ENCODE measurements around the gene ZBTB1.

DNA sequence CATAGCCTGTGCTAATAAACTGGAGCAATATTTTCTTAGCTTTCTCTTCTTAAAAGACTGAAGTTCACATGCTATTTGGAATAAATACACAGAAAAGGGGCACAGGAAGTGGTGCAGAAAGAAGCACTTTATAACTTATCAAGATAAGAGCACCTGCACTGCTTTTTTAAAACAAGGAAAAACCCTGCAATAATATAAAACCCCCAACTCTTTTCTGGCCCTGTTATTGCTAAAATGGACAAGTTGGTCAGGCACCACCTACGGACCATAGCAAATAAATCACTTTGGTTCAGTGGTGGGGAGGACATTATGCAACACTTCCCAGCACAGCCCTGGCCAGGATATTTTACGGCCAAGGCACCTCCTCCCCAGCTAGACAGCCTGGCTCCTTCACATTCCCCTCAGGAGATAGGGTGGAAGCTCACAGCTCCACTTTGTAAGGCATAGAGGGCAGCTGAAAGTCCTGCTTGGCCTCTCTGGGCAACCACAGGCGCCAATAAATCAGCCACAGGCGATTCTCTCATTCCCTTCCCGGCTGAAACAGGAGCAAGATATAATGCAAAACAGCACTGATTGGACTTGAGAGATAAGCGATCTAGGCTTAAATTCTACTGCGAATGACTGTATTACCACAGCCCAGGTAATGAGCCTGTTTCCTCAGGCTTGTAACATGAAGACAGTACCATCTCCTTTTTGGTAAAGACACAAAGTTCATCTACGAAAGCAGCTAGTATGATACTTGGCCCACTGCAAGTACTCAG is 3.0 kb upstream of the ZBTB1 start:
- TF ChIP-seq, protein P1, sequence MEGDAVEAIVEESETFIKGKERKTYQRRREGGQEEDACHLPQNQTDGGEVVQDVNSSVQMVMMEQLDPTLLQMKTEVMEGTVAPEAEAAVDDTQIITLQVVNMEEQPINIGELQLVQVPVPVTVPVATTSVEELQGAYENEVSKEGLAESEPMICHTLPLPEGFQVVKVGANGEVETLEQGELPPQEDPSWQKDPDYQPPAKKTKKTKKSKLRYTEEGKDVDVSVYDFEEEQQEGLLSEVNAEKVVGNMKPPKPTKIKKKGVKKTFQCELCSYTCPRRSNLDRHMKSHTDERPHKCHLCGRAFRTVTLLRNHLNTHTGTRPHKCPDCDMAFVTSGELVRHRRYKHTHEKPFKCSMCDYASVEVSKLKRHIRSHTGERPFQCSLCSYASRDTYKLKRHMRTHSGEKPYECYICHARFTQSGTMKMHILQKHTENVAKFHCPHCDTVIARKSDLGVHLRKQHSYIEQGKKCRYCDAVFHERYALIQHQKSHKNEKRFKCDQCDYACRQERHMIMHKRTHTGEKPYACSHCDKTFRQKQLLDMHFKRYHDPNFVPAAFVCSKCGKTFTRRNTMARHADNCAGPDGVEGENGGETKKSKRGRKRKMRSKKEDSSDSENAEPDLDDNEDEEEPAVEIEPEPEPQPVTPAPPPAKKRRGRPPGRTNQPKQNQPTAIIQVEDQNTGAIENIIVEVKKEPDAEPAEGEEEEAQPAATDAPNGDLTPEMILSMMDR (IDR thresholded peaks at IDR 0.05) = no peak
- TF ChIP-seq POLR2A (IDR thresholded peaks at IDR 0.05) = no peak
- TF ChIP-seq POLR2AphosphoS5 (IDR thresholded peaks at IDR 0.05; ENCODE audit: insufficient read depth in 1 of 2, low read depth in 1 of 2) = peak; percentile 64 to 66
